GM12872 (cell line): ENCODE measurements around the gene A4GALT.

Experiments used
- CTCF ChIP-seq: IDR thresholded peaks from 3 replicates; pipeline ENCODE4 v1.5.1; 2011; ENCODE audit warnings: low read depth, mild to moderate bottlenecking, low read length, moderate library complexity; ENCODE audit not compliant: insufficient read depth

A4GALT gene

DNA sequence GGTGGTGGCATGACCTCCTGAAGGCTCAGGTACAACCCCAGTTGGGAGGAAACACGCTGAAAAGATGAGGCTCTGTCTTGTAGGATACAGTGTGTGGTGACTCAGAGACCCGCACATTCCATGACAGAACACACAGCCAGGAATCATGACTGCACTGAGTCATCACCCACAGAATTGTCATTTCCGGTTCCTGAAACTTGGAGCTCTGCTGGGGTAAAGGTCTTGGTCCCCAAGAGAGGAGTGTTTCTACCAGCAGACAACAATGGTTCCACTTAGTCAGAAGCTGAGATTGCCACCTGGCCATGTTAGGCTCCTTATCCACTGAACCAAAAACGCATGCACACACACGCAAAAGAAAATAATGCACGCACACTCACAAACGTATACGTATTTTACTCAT is 40.0 kb downstream of the A4GALT start:
- TF ChIP-seq CTCF: no peak

DNA sequence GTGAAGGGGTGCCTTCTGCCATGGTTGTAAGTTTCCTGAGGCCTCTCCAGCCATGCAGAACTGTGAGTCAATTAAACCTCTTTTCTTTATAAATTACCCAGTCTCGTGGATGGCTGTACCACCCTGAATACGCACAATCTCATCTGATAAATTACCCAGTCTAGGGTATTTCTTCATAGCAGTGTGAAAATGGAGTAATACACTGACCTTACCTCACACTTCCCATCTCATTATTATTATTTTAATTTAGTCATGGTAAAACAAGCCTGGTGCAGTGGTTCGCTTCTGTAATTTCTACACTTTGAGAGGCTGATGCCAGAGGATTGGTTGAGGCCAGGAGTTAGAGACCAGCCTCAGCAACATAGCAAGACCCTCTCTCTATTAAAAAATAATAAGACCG is 41.0 kb downstream of the A4GALT start:
- no peak for TF ChIP-seq CTCF

DNA sequence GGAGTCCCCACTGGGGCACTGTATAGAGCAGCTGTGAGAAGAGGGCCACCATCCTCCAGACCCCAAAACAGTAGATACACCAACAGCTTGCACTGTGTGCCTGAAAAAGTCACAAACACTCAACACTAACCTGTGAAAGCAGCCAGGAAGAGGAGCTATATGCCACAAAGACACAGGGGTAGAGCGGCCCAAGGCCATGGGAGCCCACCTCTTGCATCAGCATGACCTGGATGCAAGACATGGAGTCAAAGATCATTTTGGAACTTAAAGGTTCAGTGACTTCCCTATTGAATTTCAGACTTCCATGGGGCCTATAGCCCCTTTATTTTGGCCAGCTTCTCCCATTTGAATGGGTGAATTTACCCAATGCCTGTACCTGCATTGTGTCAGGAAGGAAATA is 41.8 kb downstream of the A4GALT start:
- TF ChIP-seq CTCF: no peak

DNA sequence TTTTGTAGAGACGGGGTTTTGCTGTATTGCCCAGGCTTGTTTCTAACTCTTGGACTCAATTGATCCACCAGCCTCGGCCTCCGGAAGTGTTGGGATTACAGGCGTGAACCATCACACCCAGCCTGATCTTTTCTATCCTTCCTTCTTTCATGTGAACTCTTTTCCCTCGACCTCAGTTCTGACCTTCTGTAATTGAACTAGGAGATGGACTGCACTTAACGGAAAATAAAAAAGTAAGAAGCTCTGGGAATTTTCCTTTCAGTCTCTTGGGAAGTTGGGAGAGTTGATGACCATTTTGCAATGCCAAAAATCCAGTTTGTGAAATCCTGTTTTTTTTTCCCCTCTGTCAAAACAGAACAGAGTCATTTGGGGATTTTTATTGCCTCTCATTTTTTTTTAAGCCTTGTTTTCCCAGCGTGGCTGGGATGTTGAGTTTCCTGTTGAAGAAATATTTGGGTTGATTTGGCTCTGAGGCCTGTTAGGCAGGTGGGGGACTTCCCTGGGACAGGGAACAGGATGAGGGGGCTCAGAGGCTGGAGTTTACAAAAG is 44.5 kb downstream of the A4GALT start:
- TF ChIP-seq CTCF: no peak

DNA sequence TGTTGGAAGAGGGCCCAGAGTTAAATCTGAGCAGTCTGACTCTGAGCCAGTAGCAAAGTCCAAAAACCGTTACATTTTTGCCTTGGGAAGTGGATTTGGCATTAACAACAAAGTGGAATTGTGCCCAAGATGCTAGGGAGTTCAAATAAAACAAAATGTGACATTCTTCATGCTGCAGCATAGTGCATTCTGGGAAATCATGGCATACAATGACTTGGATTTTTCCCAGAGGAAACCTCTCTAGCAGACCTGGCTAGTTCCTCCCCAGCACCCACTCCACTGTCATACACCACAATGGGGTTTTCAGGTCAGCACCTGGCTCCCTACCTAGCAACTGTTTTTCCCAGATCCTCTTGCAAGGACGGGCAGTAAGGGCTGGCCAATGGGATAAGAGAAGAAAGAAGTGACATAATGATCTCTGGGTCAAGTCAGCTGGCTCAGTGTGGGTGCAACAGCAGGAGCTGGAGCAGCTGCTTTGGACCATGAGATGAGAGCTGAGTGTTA is 46.7 kb downstream of the A4GALT start:
- no peak for TF ChIP-seq CTCF

DNA sequence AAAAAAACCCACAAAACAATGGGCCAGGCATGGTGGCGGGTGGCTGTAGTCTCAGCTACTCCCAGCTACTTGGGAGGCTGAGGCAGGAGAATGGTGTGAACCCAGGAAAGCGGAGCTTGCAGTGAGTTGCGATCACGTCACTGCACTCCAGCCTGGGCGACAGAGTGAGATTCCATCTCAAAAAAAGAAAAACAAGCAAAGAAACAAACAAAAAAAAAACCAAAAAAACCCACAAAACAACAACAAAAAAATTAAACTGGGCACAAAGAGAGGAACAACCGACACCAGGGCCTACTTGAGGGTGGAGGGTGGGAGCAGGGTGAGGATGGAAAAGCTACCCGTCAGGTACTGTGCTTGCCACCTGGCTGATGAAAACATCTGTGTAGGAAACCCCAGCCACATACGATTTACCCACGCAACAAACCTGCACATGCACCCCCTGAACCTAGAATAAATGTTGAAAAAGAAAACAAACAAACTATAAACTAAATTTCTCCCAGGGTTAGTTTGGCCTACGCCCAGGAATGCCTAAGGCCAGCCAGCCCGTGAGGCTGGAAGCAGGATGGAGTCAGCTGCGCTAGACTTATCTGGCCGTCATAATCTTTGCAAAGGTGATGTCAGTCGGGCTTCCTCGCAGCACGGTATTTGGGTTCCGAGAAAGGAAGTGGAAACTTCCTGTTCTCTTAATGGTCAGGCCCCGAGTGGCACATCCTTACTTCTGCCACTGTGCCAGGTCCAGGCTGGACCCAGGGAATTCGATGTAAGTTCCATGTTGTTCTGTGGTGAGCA is 49.6 kb downstream of the A4GALT start:
- TF ChIP-seq CTCF: no peak

DNA sequence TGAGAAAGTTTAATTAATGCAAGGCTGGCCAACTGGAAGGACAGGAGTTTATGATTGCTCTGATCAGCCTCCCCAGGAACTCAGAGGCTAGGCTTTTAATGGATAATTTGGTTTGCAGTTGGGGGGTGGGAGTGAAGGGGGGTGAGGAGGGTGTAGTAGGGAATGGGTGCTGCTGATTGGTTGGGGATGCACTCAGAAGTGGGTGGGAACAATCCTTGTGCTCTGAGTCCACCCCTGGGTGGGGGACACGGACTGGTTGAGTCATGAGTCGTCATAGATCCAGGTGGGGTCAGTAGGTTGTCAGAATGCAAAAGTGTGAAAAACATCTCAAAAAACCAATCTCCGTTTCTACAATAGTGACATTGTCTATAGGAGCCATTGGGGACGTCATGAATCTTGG is 50.6 kb downstream of the A4GALT start:
- TF ChIP-seq CTCF: no peak
